PFSK-1 (cell line): Measurements from ENCODE around the gene MYL5.

Experiments
- FOXP2 ChIP-seq: optimal IDR thresholded peaks from 2 replicates; pipeline ENCODE3; 2011; ENCODE audit warnings: borderline replicate concordance, control low read depth, inconsistent platforms; ENCODE audit not compliant: insufficient read depth; ENCODE audit errors: extremely low read length, extremely low read depth
- POLR2AphosphoS5 ChIP-seq: IDR thresholded peaks from 2 replicates; pipeline ENCODE4 v1.6.1; 2012; ENCODE audit warnings: low read depth, mild to moderate bottlenecking, control low read depth, low read length, moderate library complexity
- REST ChIP-seq, 2 experiments: IDR thresholded peaks; 2 replicates each; pipeline versions ENCODE4 v1.6.1 to v1.8.0; 2011 to 2012; ENCODE audit warnings: low read depth in 2 of 2, low read length in 2 of 2, control low read depth in 1 of 2, inconsistent platforms in 1 of 2, mild to moderate bottlenecking in 1 of 2, moderate library complexity in 1 of 2; ENCODE audit not compliant: insufficient read depth in 1 of 2
- SIN3A ChIP-seq: IDR thresholded peaks from 2 replicates; pipeline ENCODE4 v1.6.1; 2012; ENCODE audit warnings: mild to moderate bottlenecking, low read length, moderate library complexity, borderline replicate concordance; ENCODE audit not compliant: insufficient read depth
- TAF1 ChIP-seq: IDR thresholded peaks from 2 replicates; pipeline ENCODE4 v1.6.1; 2012; ENCODE audit warnings: low read length, control low read depth, borderline replicate concordance; ENCODE audit not compliant: insufficient read depth

The MYL5 gene

GRCh38 chr4:684623-685327, 10.4 kb downstream of the MYL5 start:
- TF ChIP-seq TAF1 (no peak), POLR2AphosphoS5 (no peak), SIN3A (no peak), FOXP2 (no peak), REST (IDR thresholded peaks at IDR 0.05; ENCODE audit: insufficient read depth in 1 of 2, low read depth in 2 of 2, low read length in 2 of 2) (no peak)

GRCh38 chr4:685679-686412, 11.5 kb downstream of the MYL5 start:
- TF ChIP-seq TAF1 (no peak), REST (IDR thresholded peaks at IDR 0.05; ENCODE audit: insufficient read depth in 1 of 2, low read depth in 2 of 2, low read length in 2 of 2) (no peak), POLR2AphosphoS5 (no peak), FOXP2 (no peak), SIN3A (no peak)

- TF ChIP-seq FOXP2 (no peak), POLR2AphosphoS5 (no peak), REST (IDR thresholded peaks at IDR 0.05; ENCODE audit: insufficient read depth in 1 of 2, low read depth in 2 of 2, low read length in 2 of 2) (no peak), SIN3A (no peak), TAF1 (no peak)
Measured at GRCh38 chr4:686413-687040, 12.2 kb downstream of the MYL5 start.

GRCh38 chr4:687048-687970, 13.0 kb downstream of the MYL5 start:
- TF ChIP-seq FOXP2 (no peak), POLR2AphosphoS5 (peak; percentile 73)
